ENCODE data around the gene BEX3. TPM values are rescaled to one million over a fixed set of nuclear protein-coding genes. Genes with fewer than 3 reads are reported as not detected.
A peak's percentile ranks its signal among the peaks of the same experiment; 100 is the strongest.
"Not testable (repeated sequence)": the region's sequence is repeated elsewhere in the genome, so short reads cannot be mapped to it uniquely, and the experiment has no call there.

The BEX3 gene
- total RNA-seq = under 1 TPM in 1 of 2 donors, not detected in 1; 0.52 TPM

DNA sequence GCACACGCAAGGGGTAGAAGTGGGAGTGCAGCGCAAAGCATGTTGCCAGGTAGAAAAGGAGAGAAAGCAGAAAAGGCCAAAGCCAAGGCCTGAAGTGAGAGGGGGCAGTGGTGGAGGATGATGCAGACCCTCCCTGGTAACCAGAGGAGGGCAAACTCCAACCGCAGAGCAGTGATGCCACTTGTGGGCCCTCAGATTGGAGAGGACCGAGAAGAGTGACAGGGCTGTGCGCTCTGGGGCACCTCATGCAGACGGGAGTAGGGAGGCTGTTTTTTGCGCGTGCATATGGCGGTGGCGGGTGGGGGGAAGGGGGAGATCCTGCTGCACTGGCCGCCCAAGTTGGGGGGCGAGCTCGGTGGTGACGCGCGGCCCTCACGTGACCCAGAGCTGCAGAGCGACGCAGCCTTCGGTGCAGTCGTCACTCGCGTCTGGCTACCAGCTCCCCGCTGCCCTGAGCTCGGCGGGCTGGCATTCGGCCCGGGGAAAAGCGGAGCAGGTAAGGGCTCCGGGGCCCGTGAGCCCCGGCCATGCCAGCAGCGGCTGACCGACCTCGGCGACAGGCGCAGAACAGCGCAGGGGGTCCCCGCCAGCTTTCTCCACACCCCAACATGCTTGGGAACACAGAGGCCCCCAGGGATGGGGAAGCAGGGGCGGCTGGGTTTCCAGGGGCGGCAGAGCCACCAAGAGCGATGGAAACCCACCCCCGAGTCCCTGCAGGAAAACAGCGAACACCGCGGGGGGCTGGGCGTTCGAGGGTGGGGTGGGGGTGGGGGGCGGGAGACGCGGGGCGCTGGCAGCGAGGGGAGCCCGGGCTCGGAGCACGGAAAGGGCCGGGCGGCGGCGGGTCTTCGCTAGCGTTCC, at the start of gene BEX3:
Gene BEX3, plus strand, starts transcription at position 421 of the 861 bp plus-strand sequence. CDS start 984 bp downstream, outside the sequence.
- peak; percentile 20 to 45 for ATAC-seq
- no peak for DNase-seq (ENCODE audit: low spot score)
- peak within 1 kb of the TSS; percentile 56 for H3K4me3 Mint-ChIP-seq
- peaks cover 7 to 19% of the 10 kb centered on the region in 2 donors for H3K27me3 Mint-ChIP-seq
- H3K4me1 Mint-ChIP-seq (ENCODE audit: low read depth in 2 of 2) = no peaks in the 10 kb centered on the region
- H3K9me3 Mint-ChIP-seq = no peaks in the 10 kb centered on the region
- H3K27ac Mint-ChIP-seq = no peak within 1 kb of the TSS
- no peaks in the 10 kb centered on the region for H3K36me3 Mint-ChIP-seq

DNA sequence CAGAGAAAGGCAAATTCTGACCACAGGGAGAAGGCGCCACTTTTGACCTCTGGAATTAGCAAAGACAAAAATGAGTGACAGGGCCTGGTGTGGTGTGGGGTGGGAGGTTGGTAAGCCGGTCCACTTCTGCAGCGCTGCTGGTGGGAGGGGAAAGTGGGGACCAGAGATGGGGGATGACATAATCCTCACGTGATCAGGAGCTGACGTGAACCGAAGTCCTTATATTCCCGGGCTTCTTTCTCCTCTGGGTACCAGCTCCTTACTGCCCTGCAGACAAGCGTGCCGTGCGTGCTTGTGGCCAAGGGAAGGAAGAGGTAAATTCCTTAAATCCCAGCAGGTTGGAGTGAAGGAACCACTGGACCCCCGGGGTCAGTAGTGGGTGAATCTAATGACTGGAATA, 46.3 kb upstream of the BEX3 start, which contains the start of gene TCEAL7:
Gene TCEAL7, plus strand, starts transcription at position 249 of the 400 bp plus-strand sequence. CDS start 1,165 bp downstream, outside the sequence.
- Mint-ChIP-seq H3K27me3 (peaks cover 19 to 37% of the 10 kb centered on the region in 2 donors), H3K4me1 (ENCODE audit: low read depth in 2 of 2) (no peaks in the 10 kb centered on the region), H3K9me3 (no peaks in the 10 kb centered on the region), H3K4me3 (no peak within 1 kb of the TSS), H3K27ac (no peak within 1 kb of the TSS), H3K36me3 (no peaks in the 10 kb centered on the region)
- DNase-seq (ENCODE audit: low spot score) = no peak
- no peak for ATAC-seq

DNA sequence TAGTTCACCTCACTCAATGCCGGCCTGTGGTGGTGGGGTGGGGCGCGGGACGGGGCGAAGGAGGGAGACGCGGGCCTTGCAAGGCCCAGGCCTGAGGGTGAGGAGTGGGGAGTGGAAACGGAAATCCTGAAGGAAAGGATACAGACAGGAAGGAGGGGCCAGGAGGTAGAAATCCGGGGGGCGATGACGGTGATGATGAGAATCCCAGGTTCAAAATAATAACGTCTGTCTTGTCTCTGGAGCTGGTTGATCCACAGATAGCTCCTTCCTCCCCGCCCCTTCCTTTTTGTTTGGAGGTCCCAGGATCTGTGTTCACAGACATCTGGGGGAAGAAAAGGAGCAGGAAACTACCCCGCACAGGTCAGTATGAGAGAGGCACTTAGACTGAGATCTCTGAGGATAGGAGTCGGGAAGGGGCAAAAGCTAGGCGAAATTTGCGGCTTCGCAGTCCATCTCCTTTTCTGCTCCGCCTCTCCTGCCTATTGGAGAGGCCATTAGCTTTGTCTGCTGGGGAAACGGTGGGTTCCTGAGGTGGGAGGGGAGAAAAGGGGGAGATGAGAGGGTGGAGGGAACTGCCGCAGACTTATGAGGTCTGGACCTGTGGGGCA, 45.6 kb upstream of the BEX3 start:
- ATAC-seq = no peak
- Mint-ChIP-seq H3K27me3 (peaks cover 19 to 37% of the 10 kb centered on the region in 2 donors), H3K4me3 (no peak overlapping the region)

DNA sequence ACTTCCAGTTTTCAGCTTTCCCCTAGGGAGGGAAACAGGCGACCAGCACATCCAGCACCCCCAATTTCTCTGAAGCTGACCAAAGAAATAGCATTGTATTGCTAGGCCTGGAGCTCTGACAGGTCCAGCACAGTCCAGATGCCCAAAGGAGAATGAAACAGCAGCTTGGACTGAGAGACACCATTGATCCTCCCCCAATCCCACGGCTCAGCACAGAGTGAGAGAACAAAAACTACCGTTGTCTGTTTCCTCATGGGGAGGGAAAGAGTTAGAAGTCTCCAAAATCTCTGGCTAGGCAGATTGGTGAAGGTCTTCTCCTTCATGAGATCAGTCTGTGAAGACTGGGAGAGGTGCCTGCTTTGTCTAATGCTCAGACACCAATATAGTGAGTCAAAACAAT, 37.7 kb upstream of the BEX3 start:
- Mint-ChIP-seq H3K27ac (no peak overlapping the region), H3K4me1 (ENCODE audit: low read depth in 2 of 2) (no peaks in the 10 kb centered on the region), H3K9me3 (no peaks in the 10 kb centered on the region), H3K36me3 (no peaks in the 10 kb centered on the region), H3K4me3 (no peak overlapping the region), H3K27me3 (peaks cover 18 to 39% of the 10 kb centered on the region in 2 donors)
- DNase-seq (ENCODE audit: low spot score) = no peak
- no peak for ATAC-seq

More for the DNA sequence above, 45.6 kb upstream of the BEX3 start:
- no peak for DNase-seq (ENCODE audit: low spot score)
- no peaks in the 10 kb centered on the region for H3K9me3 Mint-ChIP-seq
- H3K4me1 Mint-ChIP-seq (ENCODE audit: low read depth in 2 of 2) = no peaks in the 10 kb centered on the region
- H3K27ac Mint-ChIP-seq = no peak overlapping the region
- no peaks in the 10 kb centered on the region for H3K36me3 Mint-ChIP-seq

DNA sequence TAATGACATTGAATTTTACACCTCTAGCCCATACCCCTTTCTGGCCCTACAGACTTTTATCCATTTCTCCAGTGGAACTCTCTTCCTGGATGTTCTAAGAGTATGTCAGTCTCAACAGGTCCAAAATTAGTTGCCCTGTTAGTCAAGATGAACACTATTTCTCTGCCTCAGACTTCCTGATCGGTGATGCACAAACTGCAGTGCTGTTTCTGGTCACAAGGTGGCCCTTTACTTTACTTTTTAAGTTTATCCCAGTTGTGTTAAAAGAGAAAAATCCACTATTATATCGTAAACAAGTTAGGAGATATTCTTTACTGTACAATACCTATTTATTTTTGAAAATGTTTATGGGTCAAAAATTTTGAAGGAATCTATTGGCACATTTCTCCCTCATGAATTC, 33.2 kb upstream of the BEX3 start:
- Mint-ChIP-seq H3K27me3 (peaks cover 11 to 40% of the 10 kb centered on the region in 2 donors), H3K36me3 (no peaks in the 10 kb centered on the region), H3K4me3 (no peak overlapping the region), H3K9me3 (no peaks in the 10 kb centered on the region), H3K27ac (no peak overlapping the region), H3K4me1 (ENCODE audit: low read depth in 2 of 2) (no peaks in the 10 kb centered on the region)
- DNase-seq (ENCODE audit: low spot score) (no peak), ATAC-seq (no peak)

DNA sequence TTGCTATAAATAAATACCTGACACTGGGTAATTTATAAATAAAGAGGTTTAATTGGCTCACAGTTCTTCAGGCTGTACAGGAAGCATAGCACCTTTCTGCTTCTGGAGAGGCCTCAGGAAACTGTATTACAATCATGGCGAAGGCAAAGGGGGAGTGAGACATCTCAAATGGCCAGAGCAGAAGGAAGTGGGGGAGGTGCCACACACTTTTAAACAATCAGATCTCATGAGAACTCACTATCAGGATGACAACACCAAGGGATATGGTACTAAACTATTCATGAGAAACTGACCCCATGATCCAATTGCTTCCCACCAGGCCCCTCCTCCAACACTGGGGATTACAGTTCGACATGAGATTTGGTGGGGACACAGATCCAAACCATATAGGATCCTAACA, 31.7 kb upstream of the BEX3 start:
- Mint-ChIP-seq H3K27me3 (peaks cover 11 to 45% of the 10 kb centered on the region in 2 donors), H3K9me3 (no peaks in the 10 kb centered on the region), H3K4me1 (ENCODE audit: low read depth in 2 of 2) (no peaks in the 10 kb centered on the region)

DNA sequence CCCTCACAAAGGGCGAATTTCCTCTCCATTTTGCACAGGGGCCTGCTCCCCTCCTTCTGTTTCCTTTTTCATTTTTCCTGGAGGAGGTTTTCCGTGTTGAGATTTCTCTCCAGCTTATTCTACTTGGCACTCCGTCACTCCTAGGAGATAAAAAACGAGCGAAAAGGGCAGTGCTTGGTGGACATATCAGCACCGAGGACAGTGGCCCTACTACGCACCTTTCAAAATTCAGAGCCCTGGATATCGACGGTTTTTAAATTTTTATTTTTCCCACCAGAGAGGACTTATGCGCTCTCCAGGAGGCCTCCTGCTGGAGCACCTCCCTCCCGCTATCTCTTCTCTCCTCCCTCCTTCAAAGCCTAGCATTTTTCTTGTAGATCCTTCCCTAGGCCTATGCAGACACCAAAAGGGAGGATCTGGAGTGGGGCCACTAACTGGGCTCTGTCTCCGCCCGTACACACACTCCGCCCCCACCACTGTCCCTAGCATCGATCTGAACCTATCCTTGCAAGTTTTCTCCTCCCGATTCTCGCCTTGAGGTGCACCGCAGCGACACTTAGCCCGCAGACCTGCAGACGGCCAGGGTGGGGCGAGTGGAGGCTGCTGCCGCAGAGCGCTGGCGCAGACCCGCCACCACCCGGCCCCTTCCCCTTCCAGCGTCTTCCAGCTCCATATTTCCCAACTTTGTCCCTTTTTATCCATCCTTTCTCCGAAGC, 28.5 kb upstream of the BEX3 start:
- Mint-ChIP-seq H3K27me3 (peaks cover 0 to 35% of the 10 kb centered on the region in 2 donors), H3K4me3 (no peak overlapping the region), H3K9me3 (no peaks in the 10 kb centered on the region), H3K4me1 (ENCODE audit: low read depth in 2 of 2) (no peaks in the 10 kb centered on the region), H3K27ac (no peak overlapping the region), H3K36me3 (no peaks in the 10 kb centered on the region)
- no peak for DNase-seq (ENCODE audit: low spot score)
- ATAC-seq = peak in 1 of 2 donors; percentile 57

More for the DNA sequence above, 31.7 kb upstream of the BEX3 start:
- ATAC-seq (no peak), DNase-seq (ENCODE audit: low spot score) (no peak)
- no peak overlapping the region for H3K4me3 Mint-ChIP-seq
- H3K36me3 Mint-ChIP-seq = no peaks in the 10 kb centered on the region
- no peak overlapping the region for H3K27ac Mint-ChIP-seq

DNA sequence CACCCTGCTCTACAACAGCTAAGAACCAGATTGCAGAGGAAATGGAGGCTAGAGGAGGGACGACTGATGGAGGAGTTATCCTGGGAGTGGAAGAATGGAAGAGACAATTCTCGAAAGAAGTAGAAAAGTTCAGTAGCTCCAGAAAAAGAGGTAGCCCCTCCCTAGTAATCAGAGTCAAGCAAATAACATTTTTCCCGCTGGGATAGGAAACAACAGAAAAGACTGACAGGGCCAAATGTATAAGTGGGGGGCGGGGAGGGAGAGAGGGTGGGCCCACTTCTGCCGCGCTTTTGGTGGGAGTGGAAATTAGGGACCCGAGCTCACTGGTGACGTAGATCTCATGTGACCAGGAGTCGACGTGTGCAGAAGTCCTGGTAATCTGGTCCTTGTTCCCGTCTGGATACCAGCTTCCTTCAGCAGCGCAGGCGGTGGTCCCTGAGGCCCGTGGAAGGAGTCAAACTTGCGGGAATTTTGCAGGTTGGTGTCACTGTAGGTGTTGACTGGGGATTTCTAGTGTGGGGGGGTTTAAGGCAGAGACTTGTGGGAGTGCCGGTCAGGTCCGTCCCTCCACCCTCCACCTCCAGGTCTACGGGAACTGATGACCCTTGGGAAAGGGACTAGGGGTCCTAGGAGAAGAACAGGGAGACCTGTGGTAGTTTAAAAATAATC, 20.1 kb upstream of the BEX3 start, which contains the start of gene TCEAL9:
Gene TCEAL9, plus strand, starts transcription at position 377 of the 669 bp plus-strand sequence. CDS start 1,179 bp downstream, outside the sequence.
- ATAC-seq (no peak), DNase-seq (ENCODE audit: low spot score) (no peak)
- H3K4me1 Mint-ChIP-seq (ENCODE audit: low read depth in 2 of 2) = peaks cover 6 to 7% of the 10 kb centered on the region in 2 donors
- no peaks in the 10 kb centered on the region for H3K9me3 Mint-ChIP-seq
- H3K36me3 Mint-ChIP-seq = no peaks in the 10 kb centered on the region
- peaks cover 8 to 24% of the 10 kb centered on the region in 2 donors for H3K27me3 Mint-ChIP-seq
- H3K27ac Mint-ChIP-seq = peak within 1 kb of the TSS in 1 of 2 donors; percentile 64
- H3K4me3 Mint-ChIP-seq = peak within 1 kb of the TSS; percentile 72

DNA sequence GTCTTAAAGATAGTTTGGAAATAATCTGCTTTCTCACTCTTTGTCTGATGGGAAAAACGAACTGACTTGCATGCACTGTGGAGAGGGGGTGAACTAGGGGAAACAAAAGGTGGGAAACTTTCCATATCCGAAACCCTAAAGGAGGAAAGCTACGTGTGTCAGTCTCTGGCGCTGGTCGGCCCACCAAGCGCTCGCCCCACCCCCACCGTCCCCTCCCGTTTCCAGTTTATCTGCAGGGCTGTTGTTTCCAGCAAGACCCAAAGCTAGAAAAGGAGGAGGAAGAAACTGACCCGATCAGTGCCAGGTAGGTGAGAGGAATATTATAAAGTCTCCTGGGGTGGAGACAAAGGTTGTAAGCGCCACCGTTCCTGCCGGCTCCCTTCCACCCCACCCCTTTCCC, 19.5 kb upstream of the BEX3 start:
- Mint-ChIP-seq H3K4me3 (peak overlapping the region; percentile 72), H3K4me1 (ENCODE audit: low read depth in 2 of 2) (peaks cover 6 to 7% of the 10 kb centered on the region in 2 donors), H3K27me3 (peaks cover 8 to 26% of the 10 kb centered on the region in 2 donors), H3K36me3 (no peaks in the 10 kb centered on the region), H3K27ac (no peak overlapping the region), H3K9me3 (no peaks in the 10 kb centered on the region)
- no peak for ATAC-seq
- DNase-seq (ENCODE audit: low spot score) = no peak

DNA sequence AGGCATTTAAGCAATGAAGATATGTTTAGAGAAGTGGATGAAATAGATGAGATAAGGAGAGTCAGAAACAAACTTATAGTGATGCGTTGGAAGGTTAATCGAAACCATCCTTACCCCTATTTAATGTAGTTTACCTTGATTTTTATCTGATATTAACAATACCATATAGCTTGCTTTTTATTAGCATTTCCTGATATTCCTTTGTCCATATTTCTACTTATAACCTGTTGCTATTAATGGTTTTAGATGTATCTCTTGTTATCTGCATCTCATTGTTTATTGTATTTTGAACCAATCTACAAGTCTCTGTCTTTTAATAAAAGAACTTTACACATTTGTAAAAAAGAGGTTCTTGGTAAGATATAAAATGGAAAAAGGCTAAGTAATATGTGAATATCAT, 18.5 kb upstream of the BEX3 start:
- Mint-ChIP-seq H3K27me3 (peaks cover 8 to 27% of the 10 kb centered on the region in 2 donors), H3K4me3 (no peak overlapping the region), H3K27ac (no peak overlapping the region), H3K9me3 (no peaks in the 10 kb centered on the region), H3K4me1 (ENCODE audit: low read depth in 2 of 2) (peaks cover 6 to 7% of the 10 kb centered on the region in 2 donors), H3K36me3 (no peaks in the 10 kb centered on the region)
- DNase-seq (ENCODE audit: low spot score) = no peak
- ATAC-seq = no peak

DNA sequence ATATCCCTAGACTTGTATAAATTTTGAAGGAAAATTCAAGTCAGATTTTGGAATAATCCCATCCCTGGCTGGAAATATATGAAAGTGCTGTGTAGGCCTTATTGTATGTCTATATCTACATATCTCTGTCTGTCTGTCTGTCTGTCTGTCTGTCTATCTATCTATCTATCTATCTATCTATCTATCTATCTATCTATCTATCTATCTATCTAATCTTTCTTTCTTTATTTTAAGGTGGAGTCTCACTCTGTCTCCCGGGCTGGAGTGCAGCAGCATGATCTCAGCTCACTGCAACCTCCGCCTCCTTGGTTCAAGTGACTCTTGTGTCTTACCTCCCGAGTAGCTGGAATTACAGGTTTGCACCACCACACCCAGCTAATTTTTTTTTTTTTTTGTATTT, 16.7 kb upstream of the BEX3 start:
- H3K9me3 Mint-ChIP-seq; H3K4me3 Mint-ChIP-seq; H3K27ac Mint-ChIP-seq; ATAC-seq; H3K4me1 Mint-ChIP-seq (ENCODE audit: low read depth in 2 of 2); DNase-seq (ENCODE audit: low spot score); H3K36me3 Mint-ChIP-seq: not testable (repeated sequence)
- H3K27me3 Mint-ChIP-seq = peaks cover 8 to 24% of the 10 kb centered on the region in 2 donors

DNA sequence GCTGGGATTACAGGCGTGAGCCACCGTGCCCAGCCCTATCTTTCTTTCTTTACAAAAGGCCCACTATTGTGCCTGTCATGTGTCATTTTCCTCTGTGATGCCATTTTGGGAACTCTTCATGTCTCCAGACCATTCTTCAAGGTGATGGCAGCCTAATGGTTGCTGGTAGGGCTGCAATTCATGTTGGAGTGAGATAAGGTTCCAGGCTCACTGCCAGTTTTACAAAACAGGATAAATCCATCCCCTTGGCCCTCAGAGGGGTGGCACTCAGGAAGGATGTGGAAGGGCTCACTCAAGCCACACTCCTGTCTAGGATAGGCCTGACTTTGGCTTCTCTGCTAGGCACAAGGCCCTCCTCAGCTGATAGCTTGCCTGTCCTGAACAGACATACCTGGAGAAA, 16.2 kb upstream of the BEX3 start:
- H3K4me3 Mint-ChIP-seq = no peak overlapping the region
- H3K27ac Mint-ChIP-seq = no peak overlapping the region
- no peaks in the 10 kb centered on the region for H3K9me3 Mint-ChIP-seq
- peaks cover 6 to 7% of the 10 kb centered on the region in 2 donors for H3K4me1 Mint-ChIP-seq (ENCODE audit: low read depth in 2 of 2)
- ATAC-seq (no peak), DNase-seq (ENCODE audit: low spot score) (no peak)
- peaks cover 8 to 24% of the 10 kb centered on the region in 2 donors for H3K27me3 Mint-ChIP-seq
- H3K36me3 Mint-ChIP-seq = no peaks in the 10 kb centered on the region

DNA sequence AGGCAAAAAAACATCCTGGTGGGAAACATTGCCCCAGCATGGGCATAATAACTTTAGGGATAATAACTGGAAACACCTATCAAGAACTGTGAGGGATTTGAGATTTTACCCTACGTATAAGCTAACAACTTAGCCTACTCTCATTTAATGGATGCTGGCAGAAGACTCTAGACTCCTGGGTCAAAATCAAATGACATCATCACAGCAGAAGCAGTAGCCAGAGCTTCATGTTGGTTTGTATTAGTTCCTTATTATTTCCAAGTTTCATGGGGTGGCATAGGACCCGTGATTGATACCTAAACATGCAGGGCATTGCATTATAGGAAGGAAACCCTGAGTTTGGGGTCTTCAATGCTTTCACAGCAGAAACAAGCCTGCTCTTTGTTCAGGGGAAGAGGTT, 15.4 kb upstream of the BEX3 start:
- H3K4me3 Mint-ChIP-seq = no peak overlapping the region
- DNase-seq (ENCODE audit: low spot score) = no peak
- H3K4me1 Mint-ChIP-seq (ENCODE audit: low read depth in 2 of 2) = peaks cover 2% of the 10 kb centered on the region in 2 donors
- H3K9me3 Mint-ChIP-seq = no peaks in the 10 kb centered on the region
- H3K27me3 Mint-ChIP-seq = peaks cover 2 to 24% of the 10 kb centered on the region in 2 donors
- H3K27ac Mint-ChIP-seq = no peak overlapping the region
- ATAC-seq = no peak
- no peaks in the 10 kb centered on the region for H3K36me3 Mint-ChIP-seq
